HG02763 (cell line): ENCODE measurements around the gene FBXL15.
A peak's percentile ranks its signal among the peaks of the same experiment; 100 is the strongest.

Experiments
- ATAC-seq: cut with Tn5 transposase; IDR thresholded peaks from one replicate; pipeline ENCODE4 v1.9.1; 2021; ENCODE audit warnings: mild to moderate bottlenecking, moderate library complexity; ENCODE audit not compliant: unreplicated experiment

Gene FBXL15

DNA sequence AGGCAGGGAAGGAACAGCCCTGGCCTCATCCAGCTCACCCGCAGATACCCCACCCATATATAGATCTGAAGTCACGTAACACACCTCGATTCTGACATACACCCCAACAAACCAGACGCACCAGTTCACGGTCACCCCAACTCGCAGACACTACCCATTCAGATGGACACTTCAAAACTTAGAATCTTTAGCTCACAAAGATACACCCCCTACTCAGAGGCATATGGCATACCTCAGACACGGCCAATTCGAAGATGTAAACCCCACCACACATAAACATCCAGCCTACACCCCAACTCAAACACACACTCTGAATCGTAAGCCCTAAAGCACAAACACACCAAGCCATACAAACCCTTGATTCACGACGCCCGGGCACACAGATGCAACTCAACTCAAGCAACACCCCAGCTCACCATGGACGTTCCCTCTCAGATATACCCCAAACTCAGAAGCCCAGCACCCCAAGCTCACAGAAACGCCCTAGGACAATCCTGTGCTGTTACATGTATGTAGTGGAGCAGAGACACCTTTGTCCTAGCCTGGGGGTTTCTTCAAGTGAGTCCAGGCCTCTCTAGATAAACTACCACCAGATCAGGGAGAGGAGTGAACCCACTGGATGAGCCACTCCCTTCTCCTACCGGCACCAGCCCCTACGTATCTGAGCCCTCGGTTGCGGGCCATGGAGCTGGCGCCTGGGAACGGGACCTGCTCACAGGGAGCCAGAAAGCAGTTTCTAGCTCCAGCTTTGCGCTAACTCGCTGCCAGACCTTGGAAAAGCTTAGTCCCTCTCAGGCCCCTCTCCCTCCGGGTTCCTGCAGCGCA, 10.8 kb upstream of the FBXL15 start:
- ATAC-seq = no peak

DNA sequence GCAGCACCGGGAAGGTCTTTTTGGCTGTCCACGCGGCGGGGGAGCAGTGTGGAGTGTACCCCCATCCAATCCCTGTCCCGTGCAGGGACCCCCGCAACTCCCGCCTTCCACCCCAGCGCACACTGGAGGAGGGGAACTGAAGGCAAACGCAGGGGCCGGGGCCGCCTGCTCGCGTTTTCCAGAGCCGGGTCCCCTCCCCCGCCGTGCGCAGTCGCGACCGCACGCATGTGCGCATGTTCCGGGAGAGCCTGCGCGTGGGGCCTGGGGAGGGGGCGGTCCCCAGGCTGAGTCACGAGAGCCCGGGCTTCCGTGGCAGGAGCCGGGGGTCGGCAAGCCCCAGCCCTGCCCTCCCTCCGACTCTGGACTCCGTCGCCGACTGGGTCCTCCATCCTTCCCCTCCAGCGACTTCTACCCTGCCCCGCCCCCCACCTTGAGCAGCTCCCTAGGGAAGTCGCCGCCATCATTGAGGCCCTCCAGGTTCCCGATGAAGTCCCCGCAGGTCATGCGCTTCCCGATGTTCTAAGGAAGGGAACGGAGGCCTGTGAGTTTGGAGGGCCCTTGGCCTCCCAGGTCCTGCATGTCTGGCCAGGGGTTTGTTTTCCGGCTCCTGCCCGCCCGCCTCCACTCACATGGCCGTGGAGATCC, 10.1 kb upstream of the FBXL15 start:
- ATAC-seq = no peak

DNA sequence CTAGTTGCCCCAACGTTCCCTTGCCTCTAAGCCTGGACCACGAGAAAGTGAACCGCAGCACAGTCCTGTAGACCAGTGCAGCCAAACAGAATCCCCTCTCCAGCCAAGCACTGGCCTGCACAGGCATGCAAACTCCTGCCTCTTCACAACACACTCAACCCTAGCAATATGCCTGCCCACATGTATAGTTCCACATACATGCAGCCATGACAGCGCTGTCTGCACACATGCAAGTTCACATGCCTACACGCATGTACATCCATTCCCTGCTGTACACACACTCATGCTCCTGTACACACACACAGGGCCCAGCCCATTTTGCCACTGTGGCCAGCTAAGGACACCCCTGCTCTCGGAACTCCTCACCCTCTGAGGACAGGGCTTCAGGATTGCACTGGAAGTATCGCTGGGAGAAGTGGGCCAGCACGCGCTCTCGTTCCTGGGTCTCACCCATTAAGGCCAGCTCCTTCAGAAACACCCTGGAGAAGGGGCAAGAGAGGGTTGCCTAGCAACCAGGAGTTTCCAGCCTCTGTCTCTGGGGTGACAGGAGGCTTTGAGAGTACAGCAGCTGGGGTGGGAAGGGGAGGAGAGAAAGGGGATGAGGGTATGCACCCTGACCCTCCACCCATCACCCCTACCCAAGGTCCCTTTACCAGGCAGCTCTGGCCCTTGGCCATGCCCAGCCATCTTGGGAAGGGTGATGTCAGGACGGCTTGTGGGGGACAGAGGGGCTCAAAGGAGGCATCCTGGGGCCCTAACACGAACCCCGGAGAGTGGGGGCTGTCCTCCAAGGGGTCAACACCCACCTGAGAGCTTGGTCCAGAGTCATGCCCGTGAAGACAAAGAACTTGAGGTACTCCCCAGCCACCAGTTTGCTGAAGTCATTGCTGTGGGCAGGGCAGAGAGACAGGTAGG, 9.0 kb upstream of the FBXL15 start:
- ATAC-seq = no peak

DNA sequence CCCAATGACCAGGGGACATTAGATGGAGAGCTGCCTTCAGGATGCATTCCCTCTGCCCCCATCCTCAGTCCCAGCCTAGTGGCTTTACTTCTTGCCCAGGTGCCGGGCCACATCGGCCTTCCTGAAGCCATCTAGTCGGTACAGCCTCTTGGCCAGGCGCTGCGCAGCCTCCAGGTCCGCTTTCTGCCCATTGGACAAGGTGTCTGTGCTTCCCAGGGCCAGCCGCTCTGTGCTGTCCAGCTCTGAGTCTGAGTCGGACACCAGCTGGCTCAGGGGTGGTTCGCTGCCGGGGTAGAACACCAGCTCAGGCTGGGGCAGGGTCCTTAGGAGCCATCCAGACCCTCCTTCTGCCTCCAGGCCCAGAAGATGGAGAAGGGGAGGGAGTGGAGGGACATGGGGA, 8.3 kb upstream of the FBXL15 start:
- no peak for ATAC-seq

DNA sequence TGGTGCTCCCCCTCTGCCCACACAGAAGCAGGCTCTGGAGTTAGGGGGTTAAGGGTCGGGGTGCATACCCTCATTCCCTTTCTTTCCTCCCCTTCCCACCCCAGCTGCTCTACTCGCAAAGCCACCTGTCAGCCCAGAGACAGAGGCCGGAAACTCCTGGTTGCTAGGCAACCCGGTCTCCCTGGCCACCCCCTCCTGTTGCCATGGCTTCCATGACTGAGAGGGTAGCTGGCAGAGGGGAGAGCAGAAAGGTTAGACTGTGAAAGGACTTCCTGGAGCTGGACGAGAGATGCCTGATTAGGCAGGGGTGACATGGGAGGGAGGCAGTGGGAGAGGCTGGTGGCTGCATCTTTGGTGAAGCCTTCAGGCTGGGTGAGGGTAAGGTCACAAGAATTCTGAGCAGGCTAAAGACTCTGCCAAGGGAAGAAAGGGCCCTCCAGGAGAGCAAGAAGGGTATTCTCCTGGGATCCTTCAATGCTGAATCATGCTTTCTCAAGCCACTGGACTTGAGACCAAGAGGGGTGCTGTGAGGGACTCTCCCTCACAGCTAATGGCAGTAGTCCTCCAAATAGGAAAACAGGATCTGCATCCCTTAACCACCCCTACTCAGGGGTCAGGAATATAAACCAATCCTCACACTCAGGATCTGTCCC, 7.5 kb upstream of the FBXL15 start:
- no peak for ATAC-seq

DNA sequence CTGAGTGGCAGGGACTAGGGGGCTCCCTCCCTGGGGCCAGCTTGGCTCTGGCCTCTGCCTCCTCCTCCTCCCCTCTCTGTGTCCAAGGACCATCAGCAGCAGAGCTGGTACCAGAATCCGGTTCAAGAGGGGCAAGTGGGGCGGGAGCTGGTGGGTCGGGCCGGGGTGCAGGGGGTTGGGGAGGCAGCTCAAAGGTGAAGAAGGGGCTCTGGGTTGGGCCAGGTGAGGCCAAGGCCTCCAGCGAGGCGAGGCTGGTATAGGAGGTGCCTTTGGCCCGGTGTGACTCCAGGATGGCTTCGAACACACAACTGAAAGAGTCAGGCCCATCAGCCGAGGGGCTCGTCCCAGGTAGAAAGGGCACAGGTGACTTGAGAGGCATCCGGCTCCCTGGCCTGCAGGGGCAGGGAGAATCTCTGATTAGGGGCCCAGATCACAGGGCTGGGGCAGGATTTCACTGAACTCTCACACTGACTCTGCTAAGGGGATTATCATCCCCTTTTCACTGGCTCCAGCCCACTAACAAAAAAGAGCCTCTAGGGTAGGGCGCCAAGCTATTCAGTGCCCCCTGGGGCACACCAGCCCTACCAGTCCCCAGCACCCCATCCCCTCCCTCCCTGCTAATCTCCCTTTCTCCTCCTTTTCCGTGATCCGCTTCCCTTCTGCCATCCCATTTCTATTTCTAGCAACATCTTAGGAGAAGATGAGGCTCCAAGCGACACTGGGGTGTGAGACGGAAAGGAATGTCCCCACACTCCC, 6.7 kb upstream of the FBXL15 start:
- ATAC-seq = no peak

DNA sequence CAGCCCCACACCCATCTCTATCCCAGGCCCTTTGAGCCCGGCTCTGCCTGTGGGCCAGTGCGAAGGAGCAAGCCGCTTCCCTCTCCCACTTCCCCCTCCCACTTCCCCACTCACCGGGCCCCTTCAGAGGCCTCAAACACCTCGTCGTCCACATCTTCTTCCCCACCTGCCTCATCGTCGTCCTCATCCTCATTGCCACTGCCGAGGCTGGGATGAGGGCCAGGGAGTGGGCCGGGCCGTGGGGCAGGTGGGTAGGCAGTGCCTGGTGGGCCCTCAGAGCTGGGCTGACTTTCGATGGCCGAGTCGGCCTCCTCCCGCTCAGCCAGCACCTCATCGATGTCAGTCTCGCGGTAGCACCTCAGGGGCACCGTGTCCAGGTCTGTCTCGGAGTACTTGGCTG, 5.9 kb upstream of the FBXL15 start:
- ATAC-seq = no peak

DNA sequence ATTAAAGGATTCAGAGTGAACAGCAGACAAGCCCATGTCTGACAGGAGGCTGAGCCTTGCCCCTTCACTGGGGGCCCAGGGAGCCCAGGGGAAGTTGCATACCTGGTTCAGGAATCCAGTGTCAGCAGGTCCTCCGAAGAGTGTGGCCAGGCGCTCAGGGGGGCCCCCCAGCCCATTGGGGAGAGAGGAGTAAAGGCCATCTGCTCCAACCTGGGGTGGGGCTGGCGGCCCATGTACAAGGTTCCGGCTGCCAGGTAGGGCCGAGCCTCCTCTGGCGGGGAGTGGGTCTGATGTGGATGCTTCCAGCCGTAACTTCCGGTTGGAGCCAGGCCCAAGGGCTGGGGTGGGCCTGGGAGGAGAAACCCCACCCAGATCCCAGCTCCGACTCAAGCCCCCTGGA, 4.4 kb upstream of the FBXL15 start:
- ATAC-seq = no peak

DNA sequence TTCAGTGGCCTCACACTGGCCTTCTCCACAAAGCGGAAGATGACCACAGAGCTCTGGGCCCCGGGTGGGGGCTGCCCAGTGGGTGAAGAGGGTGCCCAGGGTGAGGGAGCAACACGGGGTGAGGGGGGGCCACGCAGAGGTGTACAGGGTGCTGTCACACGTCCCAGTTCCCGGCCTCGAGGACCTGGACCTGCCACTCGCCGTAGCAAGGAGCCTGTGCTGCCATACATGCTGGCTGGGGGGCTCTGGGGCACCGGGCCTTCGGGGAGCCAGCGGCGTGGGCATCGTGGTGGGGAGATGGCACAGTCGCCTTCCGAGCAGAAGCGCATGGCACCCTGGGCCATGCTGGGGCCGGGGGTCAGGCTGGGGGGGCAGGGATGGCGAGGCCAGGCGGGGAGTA, 3.9 kb upstream of the FBXL15 start:
- no peak for ATAC-seq

DNA sequence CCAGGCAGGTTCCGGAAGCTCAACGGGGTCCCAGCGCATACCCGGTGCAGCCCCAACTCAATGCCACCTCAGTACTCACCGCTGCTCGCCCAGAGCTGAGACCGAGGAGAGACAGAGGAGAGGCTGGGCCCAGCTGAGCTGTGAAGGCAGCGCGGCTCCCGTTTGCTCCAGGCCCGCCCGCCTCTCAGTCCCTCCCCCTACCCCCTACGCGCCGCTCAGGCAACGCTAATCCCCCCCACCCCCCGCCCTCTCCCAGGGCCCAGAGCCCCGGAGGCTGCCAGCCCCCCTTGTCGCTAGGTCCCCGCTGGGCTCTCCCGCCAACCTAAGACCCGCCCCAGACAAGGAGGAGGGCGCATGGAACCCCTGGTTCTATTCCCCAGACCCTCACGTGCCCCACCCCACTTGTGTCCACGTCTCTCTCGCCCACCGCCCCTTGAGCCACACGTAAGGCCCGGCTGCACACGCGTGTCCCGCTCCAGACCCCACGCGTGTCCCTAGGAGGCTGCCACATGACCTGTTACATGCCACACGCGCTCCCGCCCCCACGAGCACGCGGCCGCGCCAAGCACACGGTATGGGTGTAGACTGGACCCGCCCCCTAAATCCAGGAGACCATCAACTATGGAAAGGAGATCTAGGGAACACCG, 1.9 kb upstream of the FBXL15 start, which contains the start of gene PSD:
PSD (minus strand) TSS at position 164 of the 647 bp plus-strand sequence. CDS start 1,747 bp downstream, outside the sequence.
- ATAC-seq = no peak

DNA sequence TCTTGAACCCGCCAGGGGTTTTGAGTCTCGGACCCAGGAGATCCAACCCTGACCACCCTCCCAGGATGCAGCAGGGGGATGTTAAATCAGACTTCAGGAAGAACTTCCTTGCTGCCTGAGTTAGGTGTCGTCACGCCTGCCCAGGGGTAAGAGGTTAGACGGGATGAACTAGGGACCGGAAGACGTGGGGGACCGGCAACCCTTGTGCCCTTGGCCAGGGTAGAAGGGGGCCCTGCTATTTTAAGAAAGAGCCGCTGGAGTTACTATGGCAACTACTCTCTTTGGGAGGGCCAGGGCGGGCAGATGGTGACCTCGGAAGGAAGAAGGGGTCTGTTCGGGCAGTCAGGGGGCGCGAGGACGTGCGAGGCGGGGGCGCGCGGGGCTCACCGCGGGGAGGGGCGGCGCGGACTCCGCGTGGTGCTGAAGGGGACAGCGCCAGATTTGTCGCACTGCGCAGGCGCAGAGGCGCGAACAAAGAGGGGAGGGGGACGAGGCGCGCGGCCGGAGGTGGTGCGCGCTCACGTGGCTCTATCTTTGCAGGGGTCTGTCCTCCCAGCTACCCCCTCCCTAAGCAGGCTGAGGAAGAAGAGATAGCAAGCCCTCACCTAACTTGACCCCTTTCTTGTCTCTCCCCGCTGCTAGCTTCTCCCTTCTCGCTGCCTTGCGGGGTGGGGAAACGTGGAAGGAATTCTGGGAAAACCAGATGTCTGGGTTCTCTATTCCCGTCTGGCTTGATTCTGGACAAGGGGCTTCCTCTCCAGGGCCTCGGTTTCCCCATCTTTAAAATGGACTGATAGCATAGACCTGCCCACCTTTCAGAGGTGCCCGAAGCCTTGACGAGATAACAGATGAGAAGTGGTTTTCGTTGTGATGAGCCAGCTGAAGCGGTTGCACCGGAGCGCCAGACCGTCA, 1.1 kb upstream of the FBXL15 start:
- no peak for ATAC-seq

DNA sequence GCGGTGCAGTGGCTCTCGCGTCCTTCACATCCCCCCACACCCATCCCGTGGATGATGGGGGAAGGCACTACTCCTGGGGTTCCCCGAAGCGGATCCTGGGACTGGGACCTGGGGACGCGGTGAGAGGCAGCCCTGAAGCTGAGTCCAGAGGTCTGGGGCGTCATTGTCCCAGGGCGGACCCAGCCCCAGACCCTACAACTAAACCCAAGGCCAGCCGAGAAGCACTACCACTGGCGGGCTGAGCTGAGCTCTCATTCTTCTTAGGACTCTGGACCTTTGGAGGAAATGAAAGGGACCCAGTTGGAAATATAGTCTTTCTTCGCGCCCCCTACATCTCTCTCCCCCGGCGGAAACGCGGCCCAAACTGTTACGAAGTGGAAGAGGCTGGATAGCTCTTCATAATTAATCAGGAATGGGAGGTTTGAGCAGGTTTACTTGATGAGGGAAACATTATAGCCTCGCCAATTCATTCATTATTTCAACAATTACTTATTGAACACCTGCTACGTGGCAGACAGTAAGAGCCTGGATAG, 389 bp upstream of the FBXL15 start:
- no peak for ATAC-seq

DNA sequence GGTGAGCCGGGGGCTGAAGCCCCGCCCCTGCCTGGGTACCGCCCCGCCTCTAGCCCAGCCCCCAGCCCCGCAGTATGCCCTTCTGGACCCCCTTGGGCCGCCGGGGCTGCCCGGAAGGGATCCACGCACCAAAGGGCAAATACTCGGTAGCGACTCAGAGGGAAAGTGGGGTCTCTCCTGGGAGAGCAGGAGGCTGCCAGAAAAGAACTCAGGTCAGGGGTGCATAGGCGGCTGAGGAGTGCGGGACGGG, 796 bp downstream of the FBXL15 start:
- no peak for ATAC-seq

DNA sequence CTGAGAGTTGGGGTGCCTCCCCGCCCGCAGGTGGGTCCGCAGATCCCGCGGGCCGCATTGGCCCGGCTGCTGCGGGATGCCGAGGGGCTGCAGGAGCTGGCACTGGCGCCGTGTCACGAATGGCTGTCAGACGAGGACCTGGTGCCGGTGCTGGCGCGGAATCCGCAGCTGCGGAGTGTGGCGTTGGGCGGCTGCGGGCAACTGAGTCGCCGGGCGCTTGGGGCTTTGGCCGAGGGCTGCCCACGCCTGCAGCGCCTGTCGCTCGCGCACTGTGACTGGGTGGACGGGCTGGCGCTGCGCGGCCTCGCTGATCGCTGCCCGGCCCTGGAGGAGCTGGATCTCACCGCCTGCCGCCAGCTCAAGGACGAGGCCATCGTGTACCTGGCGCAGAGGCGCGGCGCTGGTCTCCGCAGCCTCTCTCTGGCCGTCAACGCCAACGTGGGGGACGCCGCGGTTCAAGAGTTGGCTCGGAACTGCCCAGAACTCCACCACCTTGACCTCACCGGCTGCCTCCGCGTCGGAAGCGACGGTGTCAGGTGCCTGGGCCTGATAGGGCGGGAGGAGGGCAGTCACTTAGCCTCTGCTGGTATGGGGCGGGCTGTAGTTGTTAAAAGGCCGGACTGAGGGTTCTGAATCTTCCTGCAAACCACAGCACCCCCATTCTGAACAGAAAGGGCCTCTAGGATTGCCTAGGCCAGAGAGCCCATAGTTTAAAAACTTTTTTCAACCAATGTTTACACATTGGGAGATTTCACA, 1.3 kb downstream of the FBXL15 start:
- ATAC-seq = peak; percentile 0

DNA sequence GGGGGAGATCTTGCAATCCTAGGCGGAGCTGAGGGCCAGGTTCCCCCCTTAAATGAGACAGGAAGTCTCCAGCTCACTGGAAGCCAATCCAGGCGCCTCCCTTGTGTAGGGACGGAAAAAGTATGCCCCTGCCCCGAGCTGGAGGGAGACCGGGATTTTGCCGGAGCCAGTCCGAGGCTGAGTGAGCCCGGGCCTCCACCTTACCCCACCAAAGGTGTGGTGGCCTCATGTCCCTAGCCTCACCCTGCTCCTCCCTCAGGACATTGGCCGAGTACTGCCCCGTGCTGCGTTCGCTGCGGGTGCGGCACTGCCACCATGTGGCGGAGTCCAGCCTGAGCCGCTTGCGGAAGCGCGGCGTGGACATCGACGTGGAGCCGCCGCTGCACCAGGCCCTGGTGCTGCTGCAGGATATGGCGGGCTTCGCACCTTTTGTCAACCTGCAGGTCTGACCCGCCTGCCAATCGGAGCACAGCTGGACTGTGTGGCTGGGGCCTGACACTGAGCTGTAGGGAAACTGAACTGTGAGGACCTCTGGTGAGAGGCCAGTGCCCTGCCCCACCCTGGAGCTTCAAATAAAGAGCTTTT, 2.0 kb downstream of the FBXL15 start:
- peak; percentile 25 for ATAC-seq

DNA sequence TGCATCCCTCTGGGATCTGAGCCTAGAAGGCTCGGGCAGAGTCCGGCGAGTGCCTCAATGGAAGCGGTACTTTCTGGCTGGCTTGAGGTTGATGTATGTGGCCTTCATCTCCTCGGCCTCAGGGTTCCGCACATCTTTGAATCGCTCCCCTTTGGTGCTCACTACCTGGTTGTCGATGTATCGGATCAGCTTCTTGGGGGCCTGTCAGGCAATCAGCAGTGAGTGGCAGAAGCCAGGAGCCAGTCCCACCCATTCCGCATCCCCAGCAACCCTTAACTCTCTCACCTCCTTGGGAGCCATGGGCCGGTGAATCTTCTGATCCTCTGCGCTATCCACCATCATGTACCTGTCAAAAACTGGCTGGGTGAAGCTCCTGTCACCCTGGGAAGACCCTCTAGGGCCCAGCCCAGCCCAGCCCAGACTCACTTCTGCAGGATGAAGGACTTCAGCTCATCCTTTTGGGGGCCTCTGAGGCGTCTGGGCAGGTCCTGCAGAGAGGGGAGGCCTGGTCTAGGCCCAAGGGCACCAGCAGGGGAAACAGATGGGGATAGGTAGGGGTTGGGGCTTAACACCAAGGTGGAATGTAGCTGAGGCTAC, 2.8 kb downstream of the FBXL15 start:
- ATAC-seq = no peak

DNA sequence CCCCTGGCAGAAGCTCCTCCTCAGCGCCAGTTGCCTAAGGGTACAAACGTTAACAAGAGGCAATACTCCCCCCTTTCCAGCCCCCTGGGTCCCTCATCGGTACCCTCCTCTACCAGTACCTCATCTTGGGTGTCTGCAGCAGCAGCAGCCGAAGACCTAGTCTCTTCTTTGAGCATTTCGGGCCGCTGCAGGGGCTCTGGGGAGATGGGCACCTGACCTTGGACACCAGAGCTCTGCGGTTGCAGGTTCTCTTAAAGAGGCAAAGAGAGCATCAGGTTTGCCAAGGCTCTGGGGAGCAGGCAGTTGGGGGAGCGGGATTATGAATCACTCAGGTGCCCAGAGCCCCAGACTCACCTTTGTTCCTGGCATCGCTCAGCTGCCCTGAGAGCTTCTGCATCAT, 3.5 kb downstream of the FBXL15 start:
- no peak for ATAC-seq
